ENCODE results near the gene MTMR3. TPM values are rescaled to one million over a fixed set of nuclear protein-coding genes. Genes with fewer than 3 reads are reported as not detected.
A peak's percentile ranks its signal among the peaks of the same experiment; 100 is the strongest.

The MTMR3 gene
- total RNA-seq, 2 donors from 2014 or later, result 53.9 to 55.7 TPM

GRCh38 chr22:29994943-29995342 lies 112.0 kb downstream of the MTMR3 start:
- Mint-ChIP-seq H3K36me3 (ENCODE audit: low read depth) (peaks cover 2% of the 10 kb centered on the region), H3K27ac (peak overlapping the region; percentile 81), H3K4me1 (peaks cover 8% of the 10 kb centered on the region), H3K27me3 (no peaks in the 10 kb centered on the region), H3K4me3 (no peak overlapping the region)
- H3K9me3 ChIP-seq (ENCODE audit: control insufficient read depth, low read length, poor library complexity, severe bottlenecking), result no peaks in the 10 kb centered on the region
- DNase-seq (no peak), ATAC-seq (no peak)

GRCh38 chr22:29997107-29997506 lies 114.1 kb downstream of the MTMR3 start:
- no peak overlapping the region for H3K27ac Mint-ChIP-seq

GRCh38 chr22:29997516-29997915 lies 114.5 kb downstream of the MTMR3 start:
- peaks cover 2% of the 10 kb centered on the region for H3K36me3 Mint-ChIP-seq (ENCODE audit: low read depth)
- H3K27me3 Mint-ChIP-seq, result no peaks in the 10 kb centered on the region
- peaks cover 8% of the 10 kb centered on the region for H3K4me1 Mint-ChIP-seq
- no peak overlapping the region for H3K27ac Mint-ChIP-seq
- H3K9me3 ChIP-seq (ENCODE audit: control insufficient read depth, low read length, poor library complexity, severe bottlenecking), result no peaks in the 10 kb centered on the region
- no peak for DNase-seq
- H3K4me3 Mint-ChIP-seq, result no peak overlapping the region
- ATAC-seq, result no peak

More at GRCh38 chr22:29997107-29997506, 114.1 kb downstream of the MTMR3 start:
- H3K27me3 Mint-ChIP-seq, result no peaks in the 10 kb centered on the region
- no peak for DNase-seq
- no peak for ATAC-seq
- H3K9me3 ChIP-seq (ENCODE audit: control insufficient read depth, low read length, poor library complexity, severe bottlenecking), result no peaks in the 10 kb centered on the region
- peaks cover 2% of the 10 kb centered on the region for H3K36me3 Mint-ChIP-seq (ENCODE audit: low read depth)
- H3K4me1 Mint-ChIP-seq, result peaks cover 8% of the 10 kb centered on the region
- H3K4me3 Mint-ChIP-seq, result no peak overlapping the region

- Mint-ChIP-seq H3K4me1 (peaks cover 4% of the 10 kb centered on the region), H3K27ac (no peak overlapping the region), H3K4me3 (no peak overlapping the region), H3K36me3 (ENCODE audit: low read depth) (peaks cover 4% of the 10 kb centered on the region), H3K27me3 (no peaks in the 10 kb centered on the region)
- no peaks in the 10 kb centered on the region for H3K9me3 ChIP-seq (ENCODE audit: control insufficient read depth, low read length, poor library complexity, severe bottlenecking)
- ATAC-seq (no peak), DNase-seq (no peak)
These were observed 115.8 kb downstream of the MTMR3 start for GRCh38 chr22:29998627-29999384.

- H3K27me3 Mint-ChIP-seq, result no peaks in the 10 kb centered on the region
- peak overlapping the region; percentile 41 for H3K27ac Mint-ChIP-seq
- peaks cover 2% of the 10 kb centered on the region for H3K4me1 Mint-ChIP-seq
- ATAC-seq (no peak), DNase-seq (no peak)
- H3K9me3 ChIP-seq (ENCODE audit: control insufficient read depth, low read length, poor library complexity, severe bottlenecking), result no peaks in the 10 kb centered on the region
- peaks cover 4% of the 10 kb centered on the region for H3K36me3 Mint-ChIP-seq (ENCODE audit: low read depth)
- H3K4me3 Mint-ChIP-seq, result no peak overlapping the region
These were observed 117.6 kb downstream of the MTMR3 start for GRCh38 chr22:30000566-30000965.

- peaks cover 2% of the 10 kb centered on the region for H3K4me1 Mint-ChIP-seq
- no peaks in the 10 kb centered on the region for H3K27me3 Mint-ChIP-seq
- H3K4me3 Mint-ChIP-seq, result no peak overlapping the region
- H3K36me3 Mint-ChIP-seq (ENCODE audit: low read depth), result peaks cover 4% of the 10 kb centered on the region
- ATAC-seq (no peak), DNase-seq (no peak)
- no peaks in the 10 kb centered on the region for H3K9me3 ChIP-seq (ENCODE audit: control insufficient read depth, low read length, poor library complexity, severe bottlenecking)
- no peak overlapping the region for H3K27ac Mint-ChIP-seq
These were observed 118.5 kb downstream of the MTMR3 start for GRCh38 chr22:30001459-30001858.

GRCh38 chr22:30002861-30003486 lies 120.0 kb downstream of the MTMR3 start:
- ATAC-seq (no peak), DNase-seq (no peak)
- Mint-ChIP-seq H3K4me3 (no peak overlapping the region), H3K27ac (peak overlapping the region; percentile 19), H3K36me3 (ENCODE audit: low read depth) (peaks cover 4% of the 10 kb centered on the region), H3K4me1 (peaks cover 2% of the 10 kb centered on the region), H3K27me3 (no peaks in the 10 kb centered on the region)
- no peaks in the 10 kb centered on the region for H3K9me3 ChIP-seq (ENCODE audit: control insufficient read depth, low read length, poor library complexity, severe bottlenecking)

GRCh38 chr22:30004101-30004500 lies 121.1 kb downstream of the MTMR3 start:
- no peak for DNase-seq
- peaks cover 4% of the 10 kb centered on the region for H3K36me3 Mint-ChIP-seq (ENCODE audit: low read depth)
- ATAC-seq, result no peak
- H3K27me3 Mint-ChIP-seq, result no peaks in the 10 kb centered on the region
- no peak overlapping the region for H3K27ac Mint-ChIP-seq
- peaks cover 2% of the 10 kb centered on the region for H3K4me1 Mint-ChIP-seq
- H3K4me3 Mint-ChIP-seq, result no peak overlapping the region
- H3K9me3 ChIP-seq (ENCODE audit: control insufficient read depth, low read length, poor library complexity, severe bottlenecking), result no peaks in the 10 kb centered on the region

GRCh38 chr22:30004694-30005093 lies 121.7 kb downstream of the MTMR3 start:
- Mint-ChIP-seq H3K4me1 (peaks cover 2% of the 10 kb centered on the region), H3K27me3 (no peaks in the 10 kb centered on the region), H3K27ac (no peak overlapping the region)

GRCh38 chr22:30005213-30005857 lies 122.4 kb downstream of the MTMR3 start:
- DNase-seq (peak in 2 of 3 donors; percentile 23 to 55), ATAC-seq (peak; percentile 63)
- Mint-ChIP-seq H3K36me3 (ENCODE audit: low read depth) (peaks cover 4% of the 10 kb centered on the region), H3K27me3 (no peaks in the 10 kb centered on the region), H3K4me3 (no peak overlapping the region), H3K27ac (no peak overlapping the region), H3K4me1 (peaks cover 2% of the 10 kb centered on the region)
- H3K9me3 ChIP-seq (ENCODE audit: control insufficient read depth, low read length, poor library complexity, severe bottlenecking), result no peaks in the 10 kb centered on the region

More at GRCh38 chr22:30004694-30005093, 121.7 kb downstream of the MTMR3 start:
- DNase-seq (no peak), ATAC-seq (no peak)
- no peaks in the 10 kb centered on the region for H3K9me3 ChIP-seq (ENCODE audit: control insufficient read depth, low read length, poor library complexity, severe bottlenecking)
- no peak overlapping the region for H3K4me3 Mint-ChIP-seq
- H3K36me3 Mint-ChIP-seq (ENCODE audit: low read depth), result peaks cover 4% of the 10 kb centered on the region

GRCh38 chr22:30007361-30007760 lies 124.4 kb downstream of the MTMR3 start:
- no peaks in the 10 kb centered on the region for H3K9me3 ChIP-seq (ENCODE audit: control insufficient read depth, low read length, poor library complexity, severe bottlenecking)
- Mint-ChIP-seq H3K27me3 (no peaks in the 10 kb centered on the region), H3K36me3 (ENCODE audit: low read depth) (peaks cover 2% of the 10 kb centered on the region), H3K4me3 (no peak overlapping the region), H3K4me1 (peaks cover 2% of the 10 kb centered on the region), H3K27ac (no peak overlapping the region)
- no peak for ATAC-seq
- DNase-seq, result no peak

- Mint-ChIP-seq H3K4me3 (no peak overlapping the region), H3K27ac (no peak overlapping the region), H3K4me1 (peaks cover 2% of the 10 kb centered on the region), H3K27me3 (no peaks in the 10 kb centered on the region), H3K36me3 (ENCODE audit: low read depth) (no peaks in the 10 kb centered on the region)
- no peak for DNase-seq
- H3K9me3 ChIP-seq (ENCODE audit: control insufficient read depth, low read length, poor library complexity, severe bottlenecking), result no peaks in the 10 kb centered on the region
- no peak for ATAC-seq
These were observed 125.4 kb downstream of the MTMR3 start for GRCh38 chr22:30008401-30008800.

GRCh38 chr22:30009478-30009877 lies 126.5 kb downstream of the MTMR3 start:
- Mint-ChIP-seq H3K4me1 (peaks cover 6% of the 10 kb centered on the region), H3K4me3 (no peak overlapping the region), H3K36me3 (ENCODE audit: low read depth) (peaks cover 6% of the 10 kb centered on the region), H3K27me3 (no peaks in the 10 kb centered on the region), H3K27ac (no peak overlapping the region)
- ATAC-seq (no peak), DNase-seq (no peak)
- H3K9me3 ChIP-seq (ENCODE audit: control insufficient read depth, low read length, poor library complexity, severe bottlenecking), result no peaks in the 10 kb centered on the region

Data from T-helper 17 cell (primary cell).